Prostate gland (tissue), 2 donors: Measurements from ENCODE around the gene HSF2BP.

Experiments used
- CTCF ChIP-seq, 4 experiments: fragments of 200-600 bp in 2 of 4; fragments of 450-650 bp in 2 of 4; sonication (generic) in 2 of 4; IDR thresholded peaks; 1 replicate in 3 of 4; 2 replicates in 1 of 4; pipeline ENCODE4 v1.5.1; 2016 to 2019; ENCODE audit warnings: antibody characterized with exemption in 4 of 4, mild to moderate bottlenecking in 2 of 4, moderate library complexity in 2 of 4
- POLR2A ChIP-seq: fragments of 450-650 bp; IDR thresholded peaks from one replicate; pipeline ENCODE4 v1.6.1; 2016; ENCODE audit warnings: antibody characterized with exemption, mild to moderate bottlenecking
- POLR2AphosphoS5 ChIP-seq: sonication (generic); formaldehyde crosslinking; IDR thresholded peaks from one replicate; pipeline ENCODE4 v1.6.1; 2017; ENCODE audit warnings: antibody characterized with exemption

- TF ChIP-seq CTCF (IDR thresholded peaks at IDR 0.05) (peak in 2 of 4 experiments; percentile 8 to 29), POLR2A (no peak), POLR2AphosphoS5 (no peak)
Measured at GRCh38 chr21:43640400-43640799, 18.9 kb downstream of the HSF2BP start.
